ENCODE data around the gene SLC22A5. TPM values are rescaled to one million over a fixed set of nuclear protein-coding genes. Genes with fewer than 3 reads are reported as not detected.

Gene SLC22A5
- total and polyA plus RNA-seq, 8 donors: 5.5 to 13.1 (median 7.8) TPM

DNA sequence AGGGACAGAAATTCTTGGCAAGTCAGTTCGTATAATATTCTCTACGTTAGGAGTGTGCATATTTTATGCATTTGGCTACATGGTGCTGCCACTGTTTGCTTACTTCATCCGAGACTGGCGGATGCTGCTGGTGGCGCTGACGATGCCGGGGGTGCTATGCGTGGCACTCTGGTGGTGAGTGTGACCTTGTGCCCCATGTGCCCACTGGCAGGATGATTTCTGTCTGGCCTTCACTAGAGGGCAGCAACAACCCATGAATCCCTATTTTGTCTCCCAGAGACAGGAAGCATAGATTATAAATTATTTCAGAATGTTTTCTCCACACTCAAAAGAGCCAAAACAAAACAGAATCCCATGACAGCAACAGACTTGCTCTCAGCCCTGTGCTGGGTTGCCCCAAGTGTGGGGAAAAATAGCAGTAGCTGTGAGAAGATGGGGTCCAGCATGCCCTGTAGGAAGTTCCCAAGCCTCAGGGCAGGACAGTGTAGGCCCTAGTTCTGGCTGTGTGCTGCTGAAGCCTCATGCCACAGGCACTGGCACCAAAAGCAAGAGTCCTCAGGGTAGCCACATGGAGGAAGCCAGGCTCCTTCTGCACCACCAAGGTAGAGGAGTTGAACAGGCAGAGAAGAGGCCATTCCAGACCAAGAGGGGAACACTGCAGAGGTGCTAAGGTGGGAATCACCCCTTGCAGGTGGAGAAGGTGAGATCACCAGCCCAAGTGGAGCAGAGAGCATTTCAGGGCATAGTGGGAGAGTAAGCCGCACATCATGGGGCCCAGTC lies 16.0 kb downstream of the SLC22A5 start:
- Histone ChIP-seq H3K27ac (peak overlapping the region in 3 of 4 donors; percentile 28 to 88 (median 68)), H3K4me1 (peaks cover 0 to 33% (median 8%) of the 10 kb centered on the region in 3 donors), H3K27me3 (no peaks in the 10 kb centered on the region), H3K4me3 (no peak overlapping the region), H3K36me3 (peaks cover 0 to 10% (median 0%) of the 10 kb centered on the region in 3 donors), H3K9me3 (no peaks in the 10 kb centered on the region)
- ATAC-seq: peak; percentile 52 to 77 (median 72)
- TF ChIP-seq, protein P1, sequence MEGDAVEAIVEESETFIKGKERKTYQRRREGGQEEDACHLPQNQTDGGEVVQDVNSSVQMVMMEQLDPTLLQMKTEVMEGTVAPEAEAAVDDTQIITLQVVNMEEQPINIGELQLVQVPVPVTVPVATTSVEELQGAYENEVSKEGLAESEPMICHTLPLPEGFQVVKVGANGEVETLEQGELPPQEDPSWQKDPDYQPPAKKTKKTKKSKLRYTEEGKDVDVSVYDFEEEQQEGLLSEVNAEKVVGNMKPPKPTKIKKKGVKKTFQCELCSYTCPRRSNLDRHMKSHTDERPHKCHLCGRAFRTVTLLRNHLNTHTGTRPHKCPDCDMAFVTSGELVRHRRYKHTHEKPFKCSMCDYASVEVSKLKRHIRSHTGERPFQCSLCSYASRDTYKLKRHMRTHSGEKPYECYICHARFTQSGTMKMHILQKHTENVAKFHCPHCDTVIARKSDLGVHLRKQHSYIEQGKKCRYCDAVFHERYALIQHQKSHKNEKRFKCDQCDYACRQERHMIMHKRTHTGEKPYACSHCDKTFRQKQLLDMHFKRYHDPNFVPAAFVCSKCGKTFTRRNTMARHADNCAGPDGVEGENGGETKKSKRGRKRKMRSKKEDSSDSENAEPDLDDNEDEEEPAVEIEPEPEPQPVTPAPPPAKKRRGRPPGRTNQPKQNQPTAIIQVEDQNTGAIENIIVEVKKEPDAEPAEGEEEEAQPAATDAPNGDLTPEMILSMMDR (IDR thresholded peaks at IDR 0.05): peak; percentile 30 to 64 (median 54)
- peak in 4 of 6 donors; percentile 41 to 69 (median 44) for DNase-seq
- WGBS, 2 donors: 33 to 35% methylated on average over 9 of the region's 9 CpGs
- no peak for FAIRE-seq
- intact Hi-C loops (cut with DNase I): loop anchor here in 1 of 3 donors (10.0 kb wide), 1 partner anchor 119 kb away; no protein-coding TSS in a partner anchor

DNA sequence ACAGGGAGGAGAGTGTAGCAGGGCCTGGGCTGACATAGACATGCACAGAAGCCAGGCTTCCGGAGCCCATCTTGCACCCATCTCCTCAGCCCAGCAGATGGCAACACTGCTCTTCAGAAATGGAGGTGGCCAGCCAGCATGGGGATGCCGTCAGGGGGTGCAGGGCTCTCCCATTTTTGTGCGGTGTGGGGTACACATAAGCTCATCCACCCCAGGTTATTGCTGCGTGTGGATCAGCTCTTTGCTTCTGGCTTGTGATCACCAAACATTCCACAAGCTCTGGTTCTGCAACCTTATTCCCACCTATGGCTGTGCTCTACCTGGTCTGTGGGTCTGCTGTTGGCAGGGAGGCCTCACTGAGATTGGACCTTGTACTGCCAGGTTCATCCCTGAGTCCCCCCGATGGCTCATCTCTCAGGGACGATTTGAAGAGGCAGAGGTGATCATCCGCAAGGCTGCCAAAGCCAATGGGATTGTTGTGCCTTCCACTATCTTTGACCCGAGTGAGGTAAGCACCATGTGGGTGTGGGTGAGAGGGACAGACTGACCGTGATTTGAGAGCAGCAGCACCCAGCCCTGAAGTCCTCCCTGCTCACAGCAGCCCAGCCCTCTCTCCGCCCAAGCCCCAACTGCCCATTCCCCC lies 17.3 kb downstream of the SLC22A5 start:
- 52 to 55% methylated on average over 10 of the region's 10 CpGs for WGBS, 2 donors
- H3K9me3 ChIP-seq: no peaks in the 10 kb centered on the region
- no peak for FAIRE-seq
- DNase-seq: peak in 5 of 6 donors; percentile 45 to 76 (median 61)
- H3K27me3 ChIP-seq: no peaks in the 10 kb centered on the region
- peaks cover 0 to 10% (median 0%) of the 10 kb centered on the region in 3 donors for H3K36me3 ChIP-seq
- no peak overlapping the region for H3K4me3 ChIP-seq
- H3K27ac ChIP-seq: peak overlapping the region; percentile 40 to 96 (median 66)
- ATAC-seq: peak; percentile 59 to 89 (median 80)
- intact Hi-C loops (cut with DNase I): loop anchor here in 1 of 3 donors (10.0 kb wide), 1 partner anchor 118 kb away; no protein-coding TSS in a partner anchor
- TF ChIP-seq, protein P1 (IDR thresholded peaks at IDR 0.05): peak; percentile 8 to 53 (median 36)
- peaks cover 0 to 33% (median 8%) of the 10 kb centered on the region in 3 donors for H3K4me1 ChIP-seq

GRCh38 chr5:132387640-132388117 lies 18.2 kb downstream of the SLC22A5 start:
- Histone ChIP-seq H3K9me3 (no peaks in the 10 kb centered on the region), H3K27ac (peak overlapping the region; percentile 46 to 96 (median 80)), H3K27me3 (no peaks in the 10 kb centered on the region), H3K4me3 (no peak overlapping the region), H3K4me1 (peaks cover 0 to 33% (median 8%) of the 10 kb centered on the region in 3 donors), H3K36me3 (peaks cover 0 to 13% (median 0%) of the 10 kb centered on the region in 3 donors)
- TF ChIP-seq, protein P1 (IDR thresholded peaks at IDR 0.05): no peak
- DNase-seq (peak in 3 of 6 donors; percentile 44 to 54 (median 53)), FAIRE-seq (peak; percentile 69), ATAC-seq (peak; percentile 75 to 87 (median 82))
- WGBS, 2 donors: 49 to 50% methylated on average over 4 of the region's 4 CpGs
- intact Hi-C loops (cut with DNase I): loop anchor here in 1 of 3 donors (10.0 kb wide), 1 partner anchor 117 kb away; no protein-coding TSS in a partner anchor

GRCh38 chr5:132388244-132389050 lies 18.9 kb downstream of the SLC22A5 start:
- peak overlapping the region; percentile 46 to 96 (median 80) for H3K27ac ChIP-seq

More at GRCh38 chr5:132388244-132389050, 18.9 kb downstream of the SLC22A5 start:
- peaks cover 0 to 20% (median 0%) of the 10 kb centered on the region in 3 donors for H3K36me3 ChIP-seq
- 57 to 58% methylated on average over 8 of the region's 8 CpGs for WGBS, 2 donors
- H3K4me1 ChIP-seq: peaks cover 0 to 33% (median 8%) of the 10 kb centered on the region in 3 donors
- no peaks in the 10 kb centered on the region for H3K27me3 ChIP-seq
- TF ChIP-seq, protein P1 (IDR thresholded peaks at IDR 0.05): no peak
- no peak for FAIRE-seq
- ATAC-seq: peak; percentile 33 to 47 (median 38)
- intact Hi-C loops (cut with DNase I): loop anchor here in 1 of 3 donors (10.0 kb wide), 1 partner anchor 116 kb away; no protein-coding TSS in a partner anchor
- no peak for DNase-seq
- no peaks in the 10 kb centered on the region for H3K9me3 ChIP-seq
- H3K4me3 ChIP-seq: no peak overlapping the region
